22Rv1 (cell line): ENCODE measurements around the gene GJA8.

Experiments
- H3K27ac ChIP-seq: fragments of 450-650 bp; 2 replicates; pipeline ENCODE4 v1.5.1; 2017
- ZFX ChIP-seq: fragments of 450-650 bp; IDR thresholded peaks from 2 replicates; pipeline ENCODE4 v1.6.1; 2017; ENCODE audit warnings: antibody characterized with exemption, borderline replicate concordance
- TF ChIP-seq, protein P1 (sequence below): fragments of 450-650 bp; IDR thresholded peaks from 2 replicates; pipeline ENCODE4 v1.5.1; 2017; ENCODE audit warnings: mild to moderate bottlenecking

GJA8 gene

GRCh38 chr1:147891088-147891487, 11.5 kb upstream of the GJA8 start:
- TF ChIP-seq, protein P1, sequence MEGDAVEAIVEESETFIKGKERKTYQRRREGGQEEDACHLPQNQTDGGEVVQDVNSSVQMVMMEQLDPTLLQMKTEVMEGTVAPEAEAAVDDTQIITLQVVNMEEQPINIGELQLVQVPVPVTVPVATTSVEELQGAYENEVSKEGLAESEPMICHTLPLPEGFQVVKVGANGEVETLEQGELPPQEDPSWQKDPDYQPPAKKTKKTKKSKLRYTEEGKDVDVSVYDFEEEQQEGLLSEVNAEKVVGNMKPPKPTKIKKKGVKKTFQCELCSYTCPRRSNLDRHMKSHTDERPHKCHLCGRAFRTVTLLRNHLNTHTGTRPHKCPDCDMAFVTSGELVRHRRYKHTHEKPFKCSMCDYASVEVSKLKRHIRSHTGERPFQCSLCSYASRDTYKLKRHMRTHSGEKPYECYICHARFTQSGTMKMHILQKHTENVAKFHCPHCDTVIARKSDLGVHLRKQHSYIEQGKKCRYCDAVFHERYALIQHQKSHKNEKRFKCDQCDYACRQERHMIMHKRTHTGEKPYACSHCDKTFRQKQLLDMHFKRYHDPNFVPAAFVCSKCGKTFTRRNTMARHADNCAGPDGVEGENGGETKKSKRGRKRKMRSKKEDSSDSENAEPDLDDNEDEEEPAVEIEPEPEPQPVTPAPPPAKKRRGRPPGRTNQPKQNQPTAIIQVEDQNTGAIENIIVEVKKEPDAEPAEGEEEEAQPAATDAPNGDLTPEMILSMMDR = no peak
- no peak for TF ChIP-seq ZFX

DNA sequence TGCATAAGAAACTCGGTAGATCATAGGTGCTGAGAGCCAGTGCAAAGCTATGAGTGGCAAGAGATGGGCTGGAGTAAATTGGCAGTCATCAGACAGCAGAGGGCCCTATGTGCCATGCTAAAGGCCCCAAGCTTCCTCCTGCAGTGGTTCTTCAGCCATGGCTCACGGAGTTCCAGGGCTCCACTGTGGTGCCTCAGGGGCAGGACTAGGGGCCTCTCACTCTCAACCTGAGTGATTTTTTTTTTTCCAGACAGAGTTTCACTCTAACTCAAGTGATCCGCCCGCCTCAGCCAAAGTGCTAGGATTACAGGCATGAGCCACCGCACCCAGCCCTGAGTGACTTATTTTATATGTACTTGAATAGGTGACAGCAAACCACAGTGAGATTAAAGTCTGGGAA, 10.4 kb upstream of the GJA8 start:
- TF ChIP-seq, protein P1 = no peak
- TF ChIP-seq ZFX = no peak

More at GRCh38 chr1:147891088-147891487, 11.5 kb upstream of the GJA8 start:
- H3K27ac ChIP-seq = no peak overlapping the region

DNA sequence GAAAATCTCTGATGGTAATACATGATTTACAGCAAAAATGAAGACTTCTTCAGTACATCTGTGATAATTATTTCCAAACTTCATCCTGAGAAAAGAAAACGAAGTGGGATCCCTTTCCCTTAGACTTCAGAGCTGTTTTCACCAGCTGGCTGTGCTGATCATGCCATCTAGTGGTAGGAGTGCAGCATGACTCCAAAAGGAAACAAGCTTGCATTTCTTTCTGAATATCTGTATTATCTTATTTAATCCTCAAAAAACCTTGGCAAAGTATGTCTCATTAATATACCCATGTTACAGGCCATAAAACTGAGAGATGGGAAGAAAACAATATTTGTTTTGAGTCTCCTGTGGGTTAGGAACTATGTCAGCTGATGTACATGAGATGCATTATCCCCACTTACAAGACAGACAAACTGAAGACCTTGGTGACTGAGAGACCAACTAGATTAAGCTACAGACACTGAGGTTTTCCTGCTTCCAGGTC, 9.8 kb upstream of the GJA8 start:
- no peak overlapping the region for H3K27ac ChIP-seq
- TF ChIP-seq, protein P1 = peak; percentile 100
- TF ChIP-seq ZFX = no peak

More for the DNA sequence above, 10.4 kb upstream of the GJA8 start:
- H3K27ac ChIP-seq = no peak overlapping the region

DNA sequence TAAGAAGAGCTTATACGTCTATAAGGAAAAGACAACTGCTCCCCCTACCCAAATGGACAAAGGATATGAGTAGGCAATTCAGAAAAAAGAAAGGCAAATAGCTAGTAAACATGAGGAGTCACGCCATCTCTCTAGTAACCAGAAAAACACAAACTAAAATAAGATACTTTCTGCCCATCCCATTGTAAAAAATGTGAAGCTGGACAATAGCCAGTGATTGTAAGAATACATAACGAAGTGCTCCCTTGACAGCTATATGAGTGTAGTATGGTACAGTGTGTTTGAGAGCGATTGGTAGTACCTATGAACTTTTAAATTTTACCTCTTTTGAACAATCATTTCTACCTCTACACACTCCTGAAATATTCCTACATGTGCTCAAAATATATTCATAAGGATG, 7.5 kb upstream of the GJA8 start:
- no peak for TF ChIP-seq ZFX
- TF ChIP-seq, protein P1 = no peak

DNA sequence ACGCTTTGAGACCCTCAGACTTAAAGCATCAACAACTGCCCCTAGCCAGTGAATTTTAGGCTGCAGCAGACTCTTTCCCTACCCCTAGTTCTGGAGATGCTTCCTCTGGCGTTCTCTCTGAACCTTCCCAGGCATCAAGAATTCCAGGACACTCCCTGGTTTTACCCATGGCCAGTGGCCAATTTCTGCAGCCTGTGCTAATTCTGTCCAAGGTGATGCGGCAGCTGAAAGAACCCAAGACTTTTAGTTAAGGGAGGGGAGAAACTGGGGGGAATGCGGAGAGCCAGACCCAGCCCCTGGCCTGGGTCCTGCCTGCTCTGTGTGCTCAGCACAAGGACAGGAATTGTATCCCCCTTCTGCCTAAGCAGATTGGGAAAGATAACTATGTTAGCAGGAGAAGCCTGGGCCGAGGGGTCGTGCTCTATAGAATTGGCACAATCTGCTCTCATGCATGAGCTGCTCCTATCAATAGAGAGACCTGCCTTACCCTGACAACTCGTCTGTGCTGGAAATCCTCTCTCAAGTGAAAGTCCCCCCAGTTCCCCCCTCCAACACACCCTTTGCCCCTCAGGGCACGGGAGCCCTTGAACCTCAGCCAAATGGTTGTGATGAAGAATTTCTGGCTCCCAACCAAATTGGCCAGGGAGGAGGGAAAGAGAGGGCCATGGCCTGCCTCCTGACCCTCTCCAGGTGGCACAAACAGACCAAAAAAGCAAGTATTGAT, 5.4 kb upstream of the GJA8 start:
- TF ChIP-seq, protein P1 = no peak
- no peak for TF ChIP-seq ZFX
- no peak overlapping the region for H3K27ac ChIP-seq

More for the DNA sequence above, 7.5 kb upstream of the GJA8 start:
- H3K27ac ChIP-seq = no peak overlapping the region

- H3K27ac ChIP-seq = no peak overlapping the region
- TF ChIP-seq, protein P1 = no peak
- TF ChIP-seq ZFX = no peak
Observed at GRCh38 chr1:147897789-147898188, 4.8 kb upstream of the GJA8 start.

DNA sequence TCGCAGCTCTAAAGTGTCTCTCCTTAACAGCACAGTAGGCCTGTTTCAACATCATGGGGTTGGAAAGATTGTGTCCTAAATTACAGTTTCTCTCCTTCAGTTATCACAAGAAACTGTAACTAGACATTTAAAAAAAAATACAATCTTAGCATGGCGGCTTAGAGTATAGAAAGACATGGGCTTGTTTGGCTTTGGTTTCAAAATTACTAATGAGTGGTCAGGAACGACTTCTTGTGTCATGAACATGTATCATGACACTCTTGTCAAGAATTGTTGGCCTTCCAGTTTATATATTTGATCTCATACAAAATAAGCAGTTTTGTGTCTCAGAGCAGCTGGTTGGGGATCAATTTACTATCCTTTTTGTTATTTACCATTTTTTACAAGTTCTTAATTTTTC, 2.1 kb downstream of the GJA8 start:
- H3K27ac ChIP-seq = no peak overlapping the region
- TF ChIP-seq ZFX = no peak
- TF ChIP-seq, protein P1 = no peak
